HUES64 (cell line): ENCODE results near the gene AMPD3.

ENCODE experiments used
- H3K27ac ChIP-seq: 2 replicates; pipeline ENCODE4 v1.7.0; 2013; ENCODE audit warnings: low read depth, low read length, inconsistent platforms
- H3K27me3 ChIP-seq: 2 replicates; pipeline ENCODE4 v1.6.1; 2013; ENCODE audit warnings: mild to moderate bottlenecking, low read length; ENCODE audit not compliant: insufficient read depth
- H3K36me3 ChIP-seq: 2 replicates; pipeline ENCODE4 v1.6.1; 2013; ENCODE audit warnings: mild to moderate bottlenecking, low read length; ENCODE audit not compliant: insufficient read depth
- H3K4me1 ChIP-seq: 2 replicates; pipeline ENCODE4 v1.6.1; 2013; ENCODE audit warnings: mild to moderate bottlenecking, low read length, moderate library complexity; ENCODE audit not compliant: insufficient read depth
- H3K4me3 ChIP-seq: 2 replicates; pipeline ENCODE4 v1.5.1; 2013; ENCODE audit warnings: mild to moderate bottlenecking, low read length, moderate library complexity
- H3K9ac ChIP-seq: 2 replicates; pipeline ENCODE4 v1.6.1; 2013; ENCODE audit warnings: mild to moderate bottlenecking, low read depth, low read length
- H3K9me3 ChIP-seq: 2 replicates; pipeline ENCODE4 v1.6.1; 2013; ENCODE audit warnings: low read depth, low read length; ENCODE audit not compliant: insufficient read depth
- WGBS: fragments of 150-250, 120-280 bp; methylation state at CpG from one replicate; pipeline ENCODE4 v1.1.7; 2013; ENCODE audit warnings: missing lambda C conversion rate; 5-methylcytosine and 5-hydroxymethylcytosine counted together

The AMPD3 gene

GRCh38 chr11:10514709-10515108 is 59.6 kb downstream of the AMPD3 start:
- H3K9ac ChIP-seq: no peak overlapping the region
- 100% methylated on average over 2 of the region's 2 CpGs for WGBS

GRCh38 chr11:10515418-10515817 is 60.4 kb downstream of the AMPD3 start:
- Histone ChIP-seq H3K27ac (no peak overlapping the region), H3K4me1 (peaks cover 5% of the 10 kb centered on the region), H3K9ac (no peak overlapping the region), H3K27me3 (no peaks in the 10 kb centered on the region), H3K4me3 (no peak overlapping the region), H3K36me3 (peaks cover 16% of the 10 kb centered on the region), H3K9me3 (no peaks in the 10 kb centered on the region)
- 93% methylated on average over 3 of the region's 3 CpGs for WGBS

More at GRCh38 chr11:10514709-10515108, 59.6 kb downstream of the AMPD3 start:
- no peaks in the 10 kb centered on the region for H3K9me3 ChIP-seq
- H3K4me3 ChIP-seq: no peak overlapping the region
- peaks cover 13% of the 10 kb centered on the region for H3K36me3 ChIP-seq
- H3K4me1 ChIP-seq: peaks cover 5% of the 10 kb centered on the region
- H3K27me3 ChIP-seq: no peaks in the 10 kb centered on the region
- H3K27ac ChIP-seq: no peak overlapping the region

- no peaks in the 10 kb centered on the region for H3K27me3 ChIP-seq
- no peaks in the 10 kb centered on the region for H3K4me1 ChIP-seq
- H3K9ac ChIP-seq: no peak overlapping the region
- H3K9me3 ChIP-seq: no peaks in the 10 kb centered on the region
- no peak overlapping the region for H3K4me3 ChIP-seq
- no peak overlapping the region for H3K27ac ChIP-seq
- peaks cover 38% of the 10 kb centered on the region for H3K36me3 ChIP-seq
Observed at GRCh38 chr11:10518123-10518522, 63.1 kb downstream of the AMPD3 start.

DNA sequence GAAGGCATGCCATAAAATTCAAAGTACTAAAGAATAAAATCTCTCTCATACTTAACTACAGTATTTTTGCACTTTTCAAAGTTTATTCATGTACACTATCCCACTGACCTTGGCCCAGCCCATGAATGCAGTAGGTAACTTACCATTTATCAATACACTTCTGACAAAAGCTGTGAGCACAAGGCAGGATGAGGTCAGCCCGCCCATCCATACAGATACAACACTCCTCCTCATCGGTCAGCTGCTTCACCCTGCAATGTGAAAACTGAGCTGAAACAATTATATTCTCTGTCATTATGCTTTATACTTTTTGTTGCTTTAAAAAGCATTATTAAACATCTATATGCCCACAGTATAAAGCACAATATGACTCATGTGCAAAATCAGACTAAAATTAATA is 63.8 kb downstream of the AMPD3 start:
- 92% methylated on average over 2 of the region's 2 CpGs for WGBS
- peaks cover 46% of the 10 kb centered on the region for H3K36me3 ChIP-seq
- no peak overlapping the region for H3K27ac ChIP-seq
- no peak overlapping the region for H3K9ac ChIP-seq
- H3K4me1 ChIP-seq: no peaks in the 10 kb centered on the region
- H3K27me3 ChIP-seq: no peaks in the 10 kb centered on the region
- H3K9me3 ChIP-seq: no peaks in the 10 kb centered on the region
- no peak overlapping the region for H3K4me3 ChIP-seq

DNA sequence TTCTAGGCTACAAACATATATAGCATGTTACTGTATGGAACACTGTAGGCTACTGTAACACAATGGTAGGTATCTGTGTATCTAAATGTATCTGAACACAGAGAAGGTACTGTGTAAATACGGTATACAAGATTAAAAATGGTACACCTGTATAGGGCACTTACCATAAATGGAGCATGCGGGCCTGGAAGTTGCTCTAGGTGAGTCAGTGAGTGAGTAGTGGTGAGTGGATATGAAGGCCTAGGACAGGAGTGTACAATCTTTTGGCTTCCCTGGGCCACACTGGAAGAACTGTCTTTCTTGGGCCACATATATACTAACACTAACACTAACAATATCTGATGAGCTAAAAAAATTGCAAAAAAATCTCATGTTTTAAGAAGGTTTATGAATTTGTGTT is 64.6 kb downstream of the AMPD3 start:
- H3K27me3 ChIP-seq: no peaks in the 10 kb centered on the region
- H3K27ac ChIP-seq: no peak overlapping the region
- H3K4me1 ChIP-seq: no peaks in the 10 kb centered on the region
- H3K36me3 ChIP-seq: peaks cover 50% of the 10 kb centered on the region
- H3K9me3 ChIP-seq: no peaks in the 10 kb centered on the region
- H3K9ac ChIP-seq: no peak overlapping the region
- 96% methylated on average over 2 of the region's 2 CpGs for WGBS
- no peak overlapping the region for H3K4me3 ChIP-seq

- Histone ChIP-seq H3K9ac (no peak overlapping the region), H3K9me3 (no peaks in the 10 kb centered on the region), H3K27ac (no peak overlapping the region), H3K27me3 (no peaks in the 10 kb centered on the region), H3K4me1 (no peaks in the 10 kb centered on the region), H3K4me3 (no peak overlapping the region), H3K36me3 (peaks cover 59% of the 10 kb centered on the region)
- WGBS: 91% methylated on average over 2 of the region's 2 CpGs
Observed at GRCh38 chr11:10520562-10520961, 65.5 kb downstream of the AMPD3 start.

DNA sequence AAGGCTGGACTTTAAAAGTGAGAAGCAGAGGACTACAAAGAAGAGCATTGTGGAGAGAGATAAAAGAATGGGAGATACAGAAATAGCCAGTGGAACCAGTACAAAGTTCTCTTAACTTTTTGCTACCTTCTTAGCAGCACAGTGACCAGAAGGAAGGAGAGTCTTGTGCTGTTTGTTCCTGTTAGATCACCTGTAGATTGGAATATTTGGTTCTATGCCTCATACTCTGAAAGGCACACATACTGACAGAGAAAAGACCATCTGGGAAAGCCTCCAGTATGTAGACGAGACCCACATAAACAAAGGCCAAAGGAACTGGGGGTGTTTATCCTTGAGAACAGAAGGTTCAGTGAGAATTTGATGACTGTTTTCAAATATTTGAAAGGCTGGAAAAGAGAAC is 67.2 kb downstream of the AMPD3 start:
- no peaks in the 10 kb centered on the region for H3K9me3 ChIP-seq
- H3K27ac ChIP-seq: no peak overlapping the region
- WGBS: 92% methylated on average over 1 of the region's 1 CpG
- H3K4me1 ChIP-seq: no peaks in the 10 kb centered on the region
- no peak overlapping the region for H3K9ac ChIP-seq
- H3K27me3 ChIP-seq: no peaks in the 10 kb centered on the region
- peaks cover 59% of the 10 kb centered on the region for H3K36me3 ChIP-seq
- H3K4me3 ChIP-seq: no peak overlapping the region

- Histone ChIP-seq H3K4me3 (no peak overlapping the region), H3K27me3 (no peaks in the 10 kb centered on the region), H3K36me3 (peaks cover 59% of the 10 kb centered on the region), H3K4me1 (no peaks in the 10 kb centered on the region), H3K9me3 (no peaks in the 10 kb centered on the region), H3K9ac (no peak overlapping the region), H3K27ac (no peak overlapping the region)
- 89% methylated on average over 2 of the region's 2 CpGs for WGBS
Observed at GRCh38 chr11:10522921-10523320, 67.9 kb downstream of the AMPD3 start.

DNA sequence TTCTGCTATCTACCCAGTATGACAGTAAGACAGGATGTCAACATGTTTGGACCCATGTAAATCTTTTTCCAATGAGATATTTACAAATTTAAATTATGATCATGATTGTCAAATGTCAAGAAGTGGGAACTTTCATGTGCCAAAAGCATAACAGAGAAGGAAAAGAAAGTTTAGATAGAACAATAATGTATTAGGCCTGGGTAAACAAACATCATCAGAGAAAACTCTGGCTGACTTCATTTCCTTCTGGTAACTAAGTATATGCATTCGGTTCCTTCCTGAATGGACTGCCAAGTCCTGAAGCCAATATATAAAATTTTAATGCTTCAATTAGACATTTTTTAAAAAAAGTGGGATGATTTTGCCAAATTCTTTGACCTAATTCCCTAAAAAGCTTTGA is 69.4 kb downstream of the AMPD3 start:
- H3K9me3 ChIP-seq: no peaks in the 10 kb centered on the region
- no peak overlapping the region for H3K4me3 ChIP-seq
- no peaks in the 10 kb centered on the region for H3K4me1 ChIP-seq
- WGBS: 100% methylated on average over 1 of the region's 1 CpG
- H3K36me3 ChIP-seq: peaks cover 62% of the 10 kb centered on the region
- H3K27me3 ChIP-seq: no peaks in the 10 kb centered on the region
- no peak overlapping the region for H3K27ac ChIP-seq
- H3K9ac ChIP-seq: no peak overlapping the region

DNA sequence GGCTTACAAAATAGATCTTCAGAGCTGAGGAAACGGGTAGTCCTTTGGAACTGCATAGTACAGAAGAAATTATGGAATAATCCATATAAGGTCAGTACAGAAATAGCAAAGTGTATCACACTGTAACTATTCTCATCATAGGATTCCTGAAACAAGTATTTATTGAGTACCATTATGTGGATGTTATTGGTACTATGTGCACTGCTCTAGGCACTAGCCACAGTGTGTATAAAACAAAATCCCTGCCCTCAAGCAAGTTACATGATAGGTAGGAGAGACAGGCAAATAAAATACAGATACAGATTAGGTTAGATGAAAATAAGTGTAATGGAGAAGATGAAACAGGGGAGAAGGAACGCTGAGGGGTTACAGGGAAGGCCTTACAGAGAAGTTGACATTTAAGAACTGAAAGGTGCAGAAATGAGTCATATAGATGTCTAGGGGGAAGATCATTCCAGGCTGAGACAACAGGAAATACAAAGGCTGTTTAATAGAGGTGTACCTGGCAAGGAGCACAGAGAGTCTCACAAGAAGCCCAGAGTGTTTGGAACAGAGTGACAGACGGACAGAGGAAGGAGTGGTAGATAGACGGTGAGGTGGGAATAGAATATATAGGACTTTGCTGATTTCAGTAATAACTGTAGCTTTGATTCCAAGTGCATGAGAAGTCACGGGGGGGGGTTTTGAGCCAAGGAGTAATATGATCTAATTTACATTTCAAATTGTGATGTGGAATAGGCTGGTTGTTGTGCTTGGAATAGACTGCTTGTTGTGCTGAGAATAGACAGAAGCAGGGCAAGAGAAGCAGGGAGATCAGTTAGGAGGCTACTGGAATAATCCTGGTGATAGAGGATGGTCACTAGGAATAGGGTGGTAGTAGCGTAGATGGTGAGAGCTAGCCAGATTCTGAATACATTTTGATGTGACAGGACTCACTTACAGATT is 72.2 kb downstream of the AMPD3 start:
- Histone ChIP-seq H3K36me3 (peaks cover 51% of the 10 kb centered on the region), H3K9me3 (no peaks in the 10 kb centered on the region), H3K4me3 (no peak overlapping the region), H3K9ac (no peak overlapping the region), H3K4me1 (no peaks in the 10 kb centered on the region), H3K27ac (no peak overlapping the region), H3K27me3 (no peaks in the 10 kb centered on the region)
- 94% methylated on average over 6 of the region's 6 CpGs for WGBS

DNA sequence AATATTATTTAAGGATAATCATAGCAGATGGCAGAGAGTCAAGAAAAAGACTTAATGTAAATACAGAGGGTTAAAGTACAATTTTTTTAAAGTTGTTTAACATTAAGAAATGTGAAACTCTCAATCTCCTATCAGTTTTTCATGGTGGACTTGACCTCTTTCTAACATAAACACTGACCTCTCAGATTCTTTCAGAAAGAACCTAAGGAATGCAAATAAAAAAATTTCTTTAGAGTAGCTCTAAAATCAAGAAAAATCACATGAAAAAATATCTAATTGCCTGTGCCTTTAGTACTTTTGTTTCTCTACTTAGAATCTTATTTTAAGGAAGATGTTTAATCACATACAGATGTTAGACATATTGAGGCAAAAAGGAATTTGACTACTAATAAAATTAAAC is 73.1 kb downstream of the AMPD3 start:
- Histone ChIP-seq H3K27ac (no peak overlapping the region), H3K4me1 (no peaks in the 10 kb centered on the region), H3K27me3 (no peaks in the 10 kb centered on the region), H3K36me3 (peaks cover 53% of the 10 kb centered on the region), H3K9me3 (no peaks in the 10 kb centered on the region), H3K4me3 (no peak overlapping the region), H3K9ac (no peak overlapping the region)
